IMR-90 (cell line): ENCODE measurements around the gene GTF2F2.

ENCODE experiments used
- CHD1 ChIP-seq: IDR thresholded peaks from 2 replicates; pipeline ENCODE4 v1.6.1; 2012; ENCODE audit warnings: low read depth, low read length, improper control_type of control experiment
- CTCF ChIP-seq: conservative IDR thresholded peaks from 2 replicates; pipeline ENCODE4 v1.5.1; 2012; ENCODE audit warnings: mild to moderate bottlenecking, low read depth, low read length, improper control_type of control experiment
- ELK1 ChIP-seq: fragments of 150-350 bp; IDR thresholded peaks from 2 replicates; pipeline ENCODE4 v1.6.1; 2016; ENCODE audit warnings: low read depth, mild to moderate bottlenecking, low read length, moderate library complexity, borderline replicate concordance
- POLR2A ChIP-seq: IDR thresholded peaks from 2 replicates; pipeline ENCODE4 v1.6.1; 2012; ENCODE audit warnings: mild to moderate bottlenecking, low read depth, low read length
- RAD21 ChIP-seq: IDR thresholded peaks from 2 replicates; pipeline ENCODE4 v1.6.1; 2012; ENCODE audit warnings: low read length, improper control_type of control experiment

GRCh38 chr13:45142440-45143345 is 22.4 kb downstream of the GTF2F2 start:
- TF ChIP-seq CTCF (no peak), RAD21 (no peak), CHD1 (no peak), POLR2A (no peak), ELK1 (no peak)
